Neural cell (in vitro differentiated cells): ENCODE results near the gene SAPCD1. TPM values are rescaled to one million over a fixed set of nuclear protein-coding genes. Genes with fewer than 3 reads are reported as not detected.

Experiments used
- H2AFZ ChIP-seq: fragments of 200-600, 300-800 bp; sonication (generic), shearing (Covaris generic); 2 replicates; pipeline ENCODE4 v1.6.0; 2014; ENCODE audit warnings: low read depth, mild to moderate bottlenecking, antibody characterized with exemption, low read length, moderate library complexity
- H3F3A ChIP-seq: fragments of 200-600 bp; shearing (Covaris generic); 2 replicates; pipeline ENCODE4 v1.6.1; 2016; ENCODE audit warnings: mild to moderate bottlenecking, moderate library complexity, mixed read lengths, antibody characterized with exemption, low read length; ENCODE audit not compliant: insufficient read depth, poor library complexity, severe bottlenecking
- H3K27ac ChIP-seq: fragments of 200-600, 300-800 bp; sonication (generic), shearing (Covaris generic); 2 replicates; pipeline ENCODE4 v1.5.1; 2014; ENCODE audit warnings: mild to moderate bottlenecking, low read length, moderate library complexity
- H3K27me3 ChIP-seq: fragments of 300-800, 200-600 bp; sonication (generic), shearing (Covaris generic); 2 replicates; pipeline ENCODE4 v1.6.0; 2014; ENCODE audit warnings: mild to moderate bottlenecking, low read depth, low read length, moderate library complexity; ENCODE audit not compliant: insufficient read depth
- H3K36me3 ChIP-seq: fragments of 300-800, 200-600 bp; sonication (generic), shearing (Covaris generic); 2 replicates; pipeline ENCODE4 v1.5.1; 2014; ENCODE audit warnings: mild to moderate bottlenecking, antibody characterized with exemption, low read length, moderate library complexity; ENCODE audit not compliant: insufficient read depth
- H3K4me2 ChIP-seq: fragments of 300-800, 200-600 bp; sonication (generic), shearing (Covaris generic); 2 replicates; pipeline ENCODE4 v1.6.0; 2014; ENCODE audit warnings: mild to moderate bottlenecking, low read length
- H3K4me3 ChIP-seq: fragments of 300-800, 200-600 bp; sonication (generic), shearing (Covaris generic); 2 replicates; pipeline ENCODE4 v1.5.1; 2014; ENCODE audit warnings: mild to moderate bottlenecking, low read length, moderate library complexity
- H3K79me2 ChIP-seq: fragments of 200-600 bp; shearing (Covaris generic); replicated peaks from 2 replicates; pipeline ENCODE4 v1.6.0; 2014; ENCODE audit warnings: mild to moderate bottlenecking, low read length, moderate library complexity; ENCODE audit not compliant: insufficient read depth
- H3K9ac ChIP-seq: fragments of 300-800, 200-600 bp; sonication (generic), shearing (Covaris generic); 2 replicates; pipeline ENCODE4 v1.6.1; 2016; ENCODE audit warnings: mild to moderate bottlenecking, low read length, mixed read lengths
- H3K9me2 ChIP-seq: fragments of 200-600 bp; shearing (Covaris generic); 2 replicates; pipeline ENCODE4 v1.6.1; 2016; ENCODE audit warnings: mild to moderate bottlenecking, low read length, mixed read lengths; ENCODE audit not compliant: insufficient read depth
- H3K9me3 ChIP-seq: fragments of 200-600, 300-800 bp; sonication (generic), shearing (Covaris generic); 2 replicates; pipeline ENCODE4 v1.6.1; 2016; ENCODE audit warnings: mild to moderate bottlenecking, mixed run types, low read length, moderate library complexity, mixed read lengths
- H4K20me1 ChIP-seq: fragments of 200-600 bp; shearing (Covaris generic); 2 replicates; pipeline ENCODE4 v1.6.1; 2016; ENCODE audit warnings: mild to moderate bottlenecking, mixed run types; ENCODE audit not compliant: insufficient read depth
- EP300 ChIP-seq: fragments of 450-650 bp; conservative IDR thresholded peaks from 2 replicates; pipeline ENCODE4 v1.6.1; 2014; ENCODE audit warnings: antibody characterized with exemption, mild to moderate bottlenecking, moderate library complexity; ENCODE audit not compliant: poor library complexity, severe bottlenecking
- EZH2 ChIP-seq: fragments of 200-600, 300-800 bp; shearing (Covaris generic), sonication (generic); IDR thresholded peaks from 2 replicates; pipeline ENCODE4 v1.6.1; 2014; ENCODE audit warnings: antibody characterized with exemption, low read length, borderline replicate concordance, mild to moderate bottlenecking; ENCODE audit not compliant: insufficient read depth, poor library complexity, severe bottlenecking
- MXI1 ChIP-seq: fragments of 450-650 bp; conservative IDR thresholded peaks from 2 replicates; pipeline ENCODE4 v1.6.1; 2014; ENCODE audit warnings: antibody characterized with exemption, mild to moderate bottlenecking; ENCODE audit not compliant: poor library complexity, severe bottlenecking
- POLR2AphosphoS5 ChIP-seq: IDR thresholded peaks from 2 replicates; pipeline ENCODE4 v1.6.1; 2012
- RAD21 ChIP-seq: fragments of 450-650 bp; conservative IDR thresholded peaks from 2 replicates; pipeline ENCODE4 v1.6.1; 2014; ENCODE audit warnings: antibody characterized with exemption, mild to moderate bottlenecking, moderate library complexity
- SMC3 ChIP-seq: fragments of 450-650 bp; conservative IDR thresholded peaks from 2 replicates; pipeline ENCODE4 v1.6.1; 2014; ENCODE audit warnings: antibody characterized with exemption, mild to moderate bottlenecking, moderate library complexity; ENCODE audit not compliant: poor library complexity
- TAF1 ChIP-seq: IDR thresholded peaks from 2 replicates; pipeline ENCODE4 v1.6.1; 2012; ENCODE audit warnings: low read depth
- polyA plus RNA-seq: library from polyadenylated mRNA; depleted of rRNA; stranded (reverse); fragments of >200 nt; gene quantifications from 2 replicates; pipeline ENCODE4 v1.2.3, GENCODE V29; 2014
- TF ChIP-seq, protein P1 (sequence below): IDR thresholded peaks from 2 replicates; pipeline ENCODE4 v1.6.1; 2012; ENCODE audit warnings: borderline replicate concordance
- TF ChIP-seq, protein P2 (sequence below): fragments of 450-650 bp; IDR thresholded peaks from 2 replicates; pipeline ENCODE4 v1.5.1; 2014; ENCODE audit warnings: antibody characterized with exemption, mild to moderate bottlenecking, moderate library complexity; ENCODE audit not compliant: poor library complexity, severe bottlenecking

Gene SAPCD1
- polyA plus RNA-seq, 1 donor from 2014 or later, result not detected

DNA sequence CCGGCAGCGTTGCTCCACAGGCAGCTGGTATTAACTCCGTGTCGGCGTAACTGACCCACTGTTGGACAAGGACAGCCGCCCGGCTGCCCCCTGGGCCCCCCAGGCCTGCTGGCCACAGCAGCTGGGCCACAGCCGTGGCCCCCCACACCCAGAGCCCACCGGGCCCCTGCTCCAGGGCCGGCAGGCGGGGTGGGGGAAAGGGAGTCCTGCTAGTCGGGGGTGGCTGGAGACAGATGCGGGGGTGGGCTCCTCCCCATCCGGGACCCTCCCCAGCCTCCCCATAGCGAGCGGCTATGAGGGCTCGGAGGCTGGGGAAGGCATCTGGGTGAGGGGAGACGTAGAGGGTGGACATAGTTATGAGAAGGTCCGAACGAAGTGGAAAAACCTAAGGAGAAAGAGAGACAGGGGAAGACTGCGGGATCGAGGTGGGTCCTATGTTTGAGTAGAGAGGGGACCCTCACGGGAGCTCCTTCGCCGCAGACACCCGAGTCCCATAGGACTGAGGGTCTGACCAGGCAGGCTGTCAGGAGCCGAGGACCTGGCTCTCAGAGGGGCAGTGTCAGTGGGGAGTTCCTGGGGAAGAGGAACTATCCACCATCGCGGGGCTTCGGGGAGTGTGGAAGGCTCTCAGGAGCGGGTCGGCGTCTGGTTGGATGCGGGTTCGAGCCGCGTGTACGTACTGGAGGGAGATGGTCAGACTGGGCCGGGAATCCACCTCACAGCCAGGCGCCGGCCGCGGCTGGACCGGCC, 32.6 kb downstream of the SAPCD1 start:
- peak overlapping the region; percentile 100 for H3K4me3 ChIP-seq
- TF ChIP-seq MXI1 (no peak), TAF1 (no peak), POLR2AphosphoS5 (no peak), SMC3 (no peak), EZH2 (no peak), RAD21 (no peak), EP300 (no peak)
- TF ChIP-seq, protein P1, sequence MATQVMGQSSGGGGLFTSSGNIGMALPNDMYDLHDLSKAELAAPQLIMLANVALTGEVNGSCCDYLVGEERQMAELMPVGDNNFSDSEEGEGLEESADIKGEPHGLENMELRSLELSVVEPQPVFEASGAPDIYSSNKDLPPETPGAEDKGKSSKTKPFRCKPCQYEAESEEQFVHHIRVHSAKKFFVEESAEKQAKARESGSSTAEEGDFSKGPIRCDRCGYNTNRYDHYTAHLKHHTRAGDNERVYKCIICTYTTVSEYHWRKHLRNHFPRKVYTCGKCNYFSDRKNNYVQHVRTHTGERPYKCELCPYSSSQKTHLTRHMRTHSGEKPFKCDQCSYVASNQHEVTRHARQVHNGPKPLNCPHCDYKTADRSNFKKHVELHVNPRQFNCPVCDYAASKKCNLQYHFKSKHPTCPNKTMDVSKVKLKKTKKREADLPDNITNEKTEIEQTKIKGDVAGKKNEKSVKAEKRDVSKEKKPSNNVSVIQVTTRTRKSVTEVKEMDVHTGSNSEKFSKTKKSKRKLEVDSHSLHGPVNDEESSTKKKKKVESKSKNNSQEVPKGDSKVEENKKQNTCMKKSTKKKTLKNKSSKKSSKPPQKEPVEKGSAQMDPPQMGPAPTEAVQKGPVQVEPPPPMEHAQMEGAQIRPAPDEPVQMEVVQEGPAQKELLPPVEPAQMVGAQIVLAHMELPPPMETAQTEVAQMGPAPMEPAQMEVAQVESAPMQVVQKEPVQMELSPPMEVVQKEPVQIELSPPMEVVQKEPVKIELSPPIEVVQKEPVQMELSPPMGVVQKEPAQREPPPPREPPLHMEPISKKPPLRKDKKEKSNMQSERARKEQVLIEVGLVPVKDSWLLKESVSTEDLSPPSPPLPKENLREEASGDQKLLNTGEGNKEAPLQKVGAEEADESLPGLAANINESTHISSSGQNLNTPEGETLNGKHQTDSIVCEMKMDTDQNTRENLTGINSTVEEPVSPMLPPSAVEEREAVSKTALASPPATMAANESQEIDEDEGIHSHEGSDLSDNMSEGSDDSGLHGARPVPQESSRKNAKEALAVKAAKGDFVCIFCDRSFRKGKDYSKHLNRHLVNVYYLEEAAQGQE, result no peak
- TF ChIP-seq, protein P2, sequence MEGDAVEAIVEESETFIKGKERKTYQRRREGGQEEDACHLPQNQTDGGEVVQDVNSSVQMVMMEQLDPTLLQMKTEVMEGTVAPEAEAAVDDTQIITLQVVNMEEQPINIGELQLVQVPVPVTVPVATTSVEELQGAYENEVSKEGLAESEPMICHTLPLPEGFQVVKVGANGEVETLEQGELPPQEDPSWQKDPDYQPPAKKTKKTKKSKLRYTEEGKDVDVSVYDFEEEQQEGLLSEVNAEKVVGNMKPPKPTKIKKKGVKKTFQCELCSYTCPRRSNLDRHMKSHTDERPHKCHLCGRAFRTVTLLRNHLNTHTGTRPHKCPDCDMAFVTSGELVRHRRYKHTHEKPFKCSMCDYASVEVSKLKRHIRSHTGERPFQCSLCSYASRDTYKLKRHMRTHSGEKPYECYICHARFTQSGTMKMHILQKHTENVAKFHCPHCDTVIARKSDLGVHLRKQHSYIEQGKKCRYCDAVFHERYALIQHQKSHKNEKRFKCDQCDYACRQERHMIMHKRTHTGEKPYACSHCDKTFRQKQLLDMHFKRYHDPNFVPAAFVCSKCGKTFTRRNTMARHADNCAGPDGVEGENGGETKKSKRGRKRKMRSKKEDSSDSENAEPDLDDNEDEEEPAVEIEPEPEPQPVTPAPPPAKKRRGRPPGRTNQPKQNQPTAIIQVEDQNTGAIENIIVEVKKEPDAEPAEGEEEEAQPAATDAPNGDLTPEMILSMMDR, result no peak
- no peaks in the 10 kb centered on the region for H3K36me3 ChIP-seq
- no peaks in the 10 kb centered on the region for H3K27me3 ChIP-seq
- peak overlapping the region; percentile 62 for H3K27ac ChIP-seq
- H3K4me2 ChIP-seq, result peak overlapping the region; percentile 100
- H3K79me2 ChIP-seq, result peaks cover 18% of the 10 kb centered on the region
- H4K20me1 ChIP-seq, result no peaks in the 10 kb centered on the region
- no peaks in the 10 kb centered on the region for H3K9me2 ChIP-seq
- H2AFZ ChIP-seq, result peak overlapping the region; percentile 53
- H3K9me3 ChIP-seq, result no peaks in the 10 kb centered on the region
- H3F3A ChIP-seq, result no peaks in the 10 kb centered on the region
- peak overlapping the region; percentile 89 for H3K9ac ChIP-seq

DNA sequence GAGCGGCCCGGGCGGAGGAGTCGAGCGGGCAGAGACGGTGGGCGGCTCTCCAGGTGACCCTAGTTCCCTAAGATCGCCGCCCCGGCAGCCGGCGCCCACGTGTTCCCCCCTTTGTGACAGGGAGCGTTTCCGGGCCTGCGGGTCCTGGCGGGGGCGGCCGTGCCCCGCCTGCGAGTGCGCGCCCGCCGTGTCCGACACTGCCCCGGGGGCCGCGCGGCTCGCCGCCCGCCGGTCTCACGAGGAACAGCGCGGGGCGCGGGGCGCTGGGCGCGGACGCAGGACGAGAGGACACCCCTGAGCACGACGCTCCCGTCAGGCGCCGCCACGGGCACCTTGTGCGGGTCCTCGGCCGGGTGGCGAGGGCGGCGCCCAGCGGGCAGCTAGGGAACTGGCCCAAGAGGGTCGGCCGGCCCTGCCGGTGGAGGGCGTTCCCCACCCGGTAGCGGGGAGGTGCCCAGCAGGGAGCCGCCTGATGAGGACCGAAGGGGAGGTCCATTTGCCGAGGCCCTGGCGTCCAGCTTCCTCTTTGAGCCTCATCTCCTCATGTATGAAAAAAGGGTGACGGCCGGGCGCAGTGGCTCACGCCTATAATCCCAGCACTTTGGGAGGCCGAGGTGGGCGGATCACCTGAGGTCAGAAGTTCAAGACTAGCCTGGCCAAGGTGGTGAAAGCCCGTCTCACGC, 33.3 kb downstream of the SAPCD1 start, which contains the start of gene VARS1:
VARS1 (minus strand) TSS at position 137 of the 683 bp plus-strand sequence. CDS start 535 bp downstream, outside the sequence.
- Histone ChIP-seq H3K4me3 (peak within 1 kb of the TSS; percentile 100), H3K36me3 (no peaks in the 10 kb centered on the region), H4K20me1 (no peaks in the 10 kb centered on the region), H3F3A (no peaks in the 10 kb centered on the region), H3K9ac (peak within 1 kb of the TSS; percentile 89), H3K27ac (peak within 1 kb of the TSS; percentile 62), H3K27me3 (no peaks in the 10 kb centered on the region), H2AFZ (peak within 1 kb of the TSS; percentile 53), H3K9me2 (no peaks in the 10 kb centered on the region), H3K9me3 (no peaks in the 10 kb centered on the region), H3K79me2 (peaks cover 18% of the 10 kb centered on the region), H3K4me2 (peak within 1 kb of the TSS; percentile 100)
- TF ChIP-seq TAF1 (no peak), SMC3 (peak; percentile 88), MXI1 (peak; percentile 98), RAD21 (peak; percentile 76), POLR2AphosphoS5 (peak; percentile 65), EZH2 (no peak), EP300 (peak; percentile 70)
- TF ChIP-seq, protein P1, result no peak
- TF ChIP-seq, protein P2, result peak; percentile 99
